Cardiac atrium fibroblast (primary cell): Measurements from ENCODE around the gene KRTAP24-1. TPM values are rescaled to one million over a fixed set of nuclear protein-coding genes. Genes with fewer than 3 reads are reported as not detected.

Experiments
- total RNA-seq: library from RNA; depleted of rRNA; stranded (reverse); fragments of >200 nt; gene quantifications from 2 replicates; pipeline ENCODE4 v1.2.3, GENCODE V29; 2015

Gene KRTAP24-1, protein sequence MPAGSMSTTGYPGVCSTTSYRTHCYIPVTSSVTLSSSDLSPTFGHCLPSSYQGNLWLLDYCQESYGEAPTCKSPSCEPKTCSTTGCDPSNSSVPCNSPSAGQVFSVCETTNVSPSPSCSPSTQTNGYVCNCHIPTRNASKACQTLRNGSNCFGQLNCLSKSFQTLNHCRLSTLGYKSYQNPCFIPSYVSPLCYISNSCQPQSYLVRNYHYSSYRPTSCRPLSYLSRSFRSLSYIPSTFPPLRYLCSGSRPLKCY
- not detected in 2 replicates for total RNA-seq

DNA sequence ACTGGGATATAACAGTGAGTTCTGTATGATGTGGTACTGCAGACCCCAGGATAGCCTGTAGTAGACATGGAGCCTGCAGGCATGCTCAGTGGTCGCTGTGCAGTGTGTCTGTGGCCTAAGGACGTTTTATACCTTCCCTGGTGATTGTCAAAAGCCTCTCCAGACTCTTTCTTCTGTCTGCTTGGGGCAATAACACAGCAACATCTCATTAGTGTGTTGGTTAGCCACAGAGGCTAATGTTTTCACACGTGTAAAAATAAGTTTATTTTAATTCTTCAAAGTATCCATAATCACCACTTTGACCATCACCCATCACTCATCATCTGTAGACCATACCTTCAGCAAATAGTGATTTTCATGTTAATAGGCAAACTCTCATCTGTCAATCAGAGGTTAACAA is at the start of gene KRTAP24-1:
Gene KRTAP24-1, minus strand, starts transcription at position 101 of the 400 bp plus-strand sequence. Its CDS starts 18 bp downstream, at position 83.

DNA sequence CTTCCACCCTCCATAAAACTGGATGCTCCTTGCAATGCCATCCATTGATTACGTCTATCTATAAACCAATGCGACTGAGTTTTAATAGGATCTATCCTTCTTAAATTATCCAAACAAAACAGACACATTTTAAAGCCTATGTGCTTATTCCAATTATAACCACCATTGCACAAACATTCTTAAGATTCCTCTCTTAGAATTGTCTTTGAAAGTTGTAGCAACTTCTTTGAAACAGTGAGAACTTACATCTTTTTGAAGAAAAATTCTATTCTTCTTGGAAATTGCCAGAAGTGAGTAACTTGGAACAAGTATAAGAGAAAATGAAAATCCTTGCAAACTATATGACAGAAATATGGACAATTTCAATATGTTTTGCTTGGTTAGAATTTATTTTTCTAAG is 37.5 kb upstream of the KRTAP24-1 start, which contains the start of gene KRTAP26-1:
Gene KRTAP26-1, minus strand, starts transcription at position 101 of the 400 bp plus-strand sequence. CDS start 280 bp downstream, outside the sequence.

DNA sequence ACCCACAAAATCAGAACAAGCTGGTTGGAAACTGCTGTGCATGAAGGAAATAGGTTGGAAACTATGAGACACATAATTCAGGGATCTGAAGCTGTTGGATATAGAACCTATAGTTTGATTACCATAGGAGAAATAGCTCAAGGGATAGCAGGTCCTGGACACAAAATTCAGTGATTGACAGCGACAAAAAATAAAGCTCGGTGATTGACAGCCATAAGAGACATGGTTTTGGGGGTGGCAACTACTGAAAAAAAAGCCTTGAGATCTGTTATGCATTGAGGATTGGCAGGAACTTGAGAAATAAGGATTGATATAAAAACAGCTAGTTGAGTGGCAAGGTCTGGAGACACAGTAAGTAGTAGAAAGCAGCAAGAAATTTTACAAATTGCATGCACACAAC is 6.5 kb upstream of the KRTAP24-1 start, which contains the start of gene KRTAP25-1:
Gene KRTAP25-1, minus strand, starts transcription at position 300 of the 400 bp plus-strand sequence. Its CDS starts 24 bp downstream, at position 276.

Other genes starting within 250 kb of the KRTAP24-1 start
- not detected in 2 replicates for gene CLDN17, start 116.1 kb downstream of the KRTAP24-1 start, total RNA-seq
- not detected in 2 replicates for gene CLDN8, start 66.9 kb downstream of the KRTAP24-1 start, total RNA-seq
- not detected in 2 replicates for gene KRTAP25-1, start 6.6 kb upstream of the KRTAP24-1 start, total RNA-seq
- not detected in 2 replicates for gene KRTAP26-1, start 37.4 kb upstream of the KRTAP24-1 start, total RNA-seq
- gene KRTAP27-1, start 54.7 kb upstream of the KRTAP24-1 start, total RNA-seq = not detected in 2 replicates
- not detected in 2 replicates for gene KRTAP23-1, start 65.7 kb upstream of the KRTAP24-1 start, total RNA-seq
- gene KRTAP13-2, start 89.3 kb upstream of the KRTAP24-1 start, total RNA-seq = not detected in 2 replicates
- not detected in 2 replicates for gene KRTAP13-1, start 113.1 kb upstream of the KRTAP24-1 start, total RNA-seq
- not detected in 2 replicates for gene KRTAP13-3, start 143.0 kb upstream of the KRTAP24-1 start, total RNA-seq
- not detected in 2 replicates for gene KRTAP13-4, start 147.3 kb upstream of the KRTAP24-1 start, total RNA-seq
- not detected in 2 replicates for gene KRTAP15-1, start 157.3 kb upstream of the KRTAP24-1 start, total RNA-seq
- not detected in 2 replicates for gene KRTAP19-1, start 197.4 kb upstream of the KRTAP24-1 start, total RNA-seq
- gene KRTAP19-2, start 204.5 kb upstream of the KRTAP24-1 start, total RNA-seq = not detected in 2 replicates
- gene KRTAP19-3, start 209.1 kb upstream of the KRTAP24-1 start, total RNA-seq = not detected in 2 replicates
- gene KRTAP19-4, start 214.2 kb upstream of the KRTAP24-1 start, total RNA-seq = not detected in 2 replicates
- not detected in 2 replicates for gene KRTAP19-5, start 219.2 kb upstream of the KRTAP24-1 start, total RNA-seq